Measurements from ENCODE around the gene ATP6V1G1. TPM values are rescaled to one million over a fixed set of nuclear protein-coding genes. Genes with fewer than 3 reads are reported as not detected.
A peak's percentile ranks its signal among the peaks of the same experiment; 100 is the strongest.

ATP6V1G1 gene
- total and polyA plus RNA-seq, 2 experiments from 2014 or later, result 337 to 439 TPM

DNA sequence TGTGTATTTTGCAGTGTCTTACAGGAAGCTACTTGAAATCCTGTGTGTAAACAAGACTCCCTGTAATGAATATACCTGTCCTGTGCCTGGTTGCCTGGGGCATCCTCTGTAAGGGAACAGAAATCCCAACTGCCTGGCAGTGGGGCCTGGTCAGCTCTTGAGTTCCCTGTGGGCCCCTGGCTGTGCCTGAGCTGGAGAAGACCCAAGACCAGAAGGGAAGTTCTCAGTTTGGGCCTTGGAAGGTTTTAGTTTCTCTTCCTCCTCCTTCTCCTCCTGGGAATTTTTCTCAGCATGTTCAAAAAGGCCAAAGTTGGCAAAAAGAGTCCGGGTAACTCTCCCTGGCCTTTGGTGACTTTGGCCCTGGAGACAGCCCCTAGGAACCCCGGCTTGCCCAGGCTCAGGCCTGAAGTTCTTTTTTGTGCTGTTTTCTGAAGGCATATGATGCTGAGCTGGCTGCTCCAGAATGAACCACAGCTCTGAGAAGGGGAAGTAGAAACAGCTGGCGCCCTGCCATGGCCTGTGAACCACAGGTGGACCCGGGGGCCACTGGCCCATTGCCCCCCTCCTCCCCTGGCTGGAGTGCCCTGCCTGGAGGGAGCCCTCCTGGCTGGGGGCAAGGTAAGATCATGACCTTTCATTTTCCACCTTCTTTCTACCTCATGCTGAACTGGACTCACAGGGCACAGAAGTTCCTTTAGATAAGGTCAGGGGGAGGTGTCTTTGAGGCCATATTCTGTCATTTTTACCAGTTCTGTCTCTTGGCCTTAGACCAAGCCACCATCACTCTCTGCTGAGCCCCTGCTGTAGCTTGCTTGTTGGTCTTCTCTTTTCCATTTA is 29.3 kb downstream of the ATP6V1G1 start:
- WGBS (ENCODE audit: low lambda C conversion rate, missing lambda C conversion rate), result 92% methylated on average over 4 of the region's 4 CpGs
- Histone ChIP-seq H3K4me1 (ENCODE audit: insufficient read depth) (peaks cover 14% of the 10 kb centered on the region), H3K27ac (no peak overlapping the region), H2AFZ (no peak overlapping the region), H3K9me2 (replicated peaks; ENCODE audit: insufficient read depth) (no peaks in the 10 kb centered on the region), H3K4me2 (no peak overlapping the region), H3K36me3 (replicated peaks; ENCODE audit: insufficient read depth, low read depth) (no peaks in the 10 kb centered on the region), H3K9me3 (ENCODE audit: low read depth) (no peaks in the 10 kb centered on the region), H4K20me1 (ENCODE audit: insufficient read depth, poor library complexity, severe bottlenecking) (no peaks in the 10 kb centered on the region), H3K4me3 (no peak overlapping the region), H3K79me2 (peaks cover 53% of the 10 kb centered on the region), H3K27me3 (no peaks in the 10 kb centered on the region)
- no peak for TF ChIP-seq EZH2phosphoT487 (IDR thresholded peaks at IDR 0.05; ENCODE audit: low read depth, severe bottlenecking, unreplicated experiment)
- TF ChIP-seq, protein P1, sequence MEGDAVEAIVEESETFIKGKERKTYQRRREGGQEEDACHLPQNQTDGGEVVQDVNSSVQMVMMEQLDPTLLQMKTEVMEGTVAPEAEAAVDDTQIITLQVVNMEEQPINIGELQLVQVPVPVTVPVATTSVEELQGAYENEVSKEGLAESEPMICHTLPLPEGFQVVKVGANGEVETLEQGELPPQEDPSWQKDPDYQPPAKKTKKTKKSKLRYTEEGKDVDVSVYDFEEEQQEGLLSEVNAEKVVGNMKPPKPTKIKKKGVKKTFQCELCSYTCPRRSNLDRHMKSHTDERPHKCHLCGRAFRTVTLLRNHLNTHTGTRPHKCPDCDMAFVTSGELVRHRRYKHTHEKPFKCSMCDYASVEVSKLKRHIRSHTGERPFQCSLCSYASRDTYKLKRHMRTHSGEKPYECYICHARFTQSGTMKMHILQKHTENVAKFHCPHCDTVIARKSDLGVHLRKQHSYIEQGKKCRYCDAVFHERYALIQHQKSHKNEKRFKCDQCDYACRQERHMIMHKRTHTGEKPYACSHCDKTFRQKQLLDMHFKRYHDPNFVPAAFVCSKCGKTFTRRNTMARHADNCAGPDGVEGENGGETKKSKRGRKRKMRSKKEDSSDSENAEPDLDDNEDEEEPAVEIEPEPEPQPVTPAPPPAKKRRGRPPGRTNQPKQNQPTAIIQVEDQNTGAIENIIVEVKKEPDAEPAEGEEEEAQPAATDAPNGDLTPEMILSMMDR (IDR thresholded peaks at IDR 0.05; ENCODE audit: poor library complexity), result no peak
- no peak for TF ChIP-seq EZH2 (IDR thresholded peaks at IDR 0.05; ENCODE audit: borderline replicate concordance)
- no peak for DNase-seq (ENCODE audit: low spot score)

DNA sequence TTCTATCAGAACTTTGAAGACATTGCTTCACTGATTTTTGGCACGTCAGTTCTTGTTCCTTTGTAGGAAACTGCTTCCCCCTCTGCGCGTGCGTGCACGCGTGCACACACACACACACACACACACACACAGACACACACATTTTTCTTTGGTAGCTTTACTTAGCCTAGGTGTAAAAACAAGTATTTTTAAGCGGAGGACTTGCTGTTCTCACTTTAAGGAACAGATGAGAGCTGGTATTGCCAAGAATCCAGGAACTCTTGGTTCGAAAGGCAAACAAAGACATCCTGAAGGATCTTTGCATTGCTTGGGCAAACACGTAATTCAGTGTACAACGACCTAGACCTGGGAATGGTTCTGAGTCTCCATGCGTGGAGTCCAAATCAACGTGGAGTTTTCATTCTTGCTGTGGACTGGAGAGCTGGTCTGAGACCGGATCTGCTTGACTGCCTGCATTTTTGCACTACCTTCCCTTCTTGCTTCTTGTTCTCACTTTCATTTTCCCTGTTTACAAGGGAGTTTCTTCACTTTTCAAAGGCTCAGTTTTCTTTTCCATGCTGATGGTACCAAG is 31.7 kb downstream of the ATP6V1G1 start:
- Histone ChIP-seq H3K9me3 (ENCODE audit: low read depth) (no peaks in the 10 kb centered on the region), H3K4me2 (peak overlapping the region; percentile 56), H3K79me2 (peaks cover 32% of the 10 kb centered on the region), H2AFZ (no peak overlapping the region), H3K4me1 (ENCODE audit: insufficient read depth) (no peaks in the 10 kb centered on the region), H3K27ac (peak overlapping the region; percentile 33), H3K27me3 (no peaks in the 10 kb centered on the region), H3K36me3 (replicated peaks; ENCODE audit: insufficient read depth, low read depth) (no peaks in the 10 kb centered on the region), H4K20me1 (ENCODE audit: insufficient read depth, poor library complexity, severe bottlenecking) (no peaks in the 10 kb centered on the region), H3K4me3 (no peak overlapping the region), H3K9me2 (replicated peaks; ENCODE audit: insufficient read depth) (no peaks in the 10 kb centered on the region)
- 86% methylated on average over 13 of the region's 13 CpGs for WGBS (ENCODE audit: low lambda C conversion rate, missing lambda C conversion rate)
- TF ChIP-seq EZH2 (IDR thresholded peaks at IDR 0.05; ENCODE audit: borderline replicate concordance) (no peak), EZH2phosphoT487 (IDR thresholded peaks at IDR 0.05; ENCODE audit: low read depth, severe bottlenecking, unreplicated experiment) (no peak)
- TF ChIP-seq, protein P1 (IDR thresholded peaks at IDR 0.05; ENCODE audit: poor library complexity), result no peak
- no peak for DNase-seq (ENCODE audit: low spot score)

DNA sequence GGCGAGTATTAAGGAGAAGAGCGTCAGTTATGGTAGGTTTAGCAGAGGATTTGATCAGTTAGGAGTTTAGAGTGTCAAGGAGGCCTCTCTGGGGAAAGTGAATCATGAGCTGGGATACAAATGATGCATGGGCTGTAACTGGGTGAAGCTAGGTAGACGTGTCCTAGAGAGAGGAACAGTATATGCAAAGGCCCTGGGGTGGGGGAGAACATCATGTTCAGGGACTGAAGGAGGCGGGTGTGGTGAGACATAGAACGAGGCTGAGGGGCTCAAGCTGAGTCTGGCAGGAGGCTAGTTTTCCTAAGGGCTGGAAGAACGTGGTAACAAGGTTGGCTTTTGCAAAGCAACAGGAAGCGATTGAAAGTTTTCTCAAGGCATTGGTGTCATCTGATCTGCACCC is 34.0 kb downstream of the ATP6V1G1 start:
- 90% methylated on average over 7 of the region's 7 CpGs for WGBS (ENCODE audit: low lambda C conversion rate, missing lambda C conversion rate)

More for the DNA sequence above, 34.0 kb downstream of the ATP6V1G1 start:
- DNase-seq (ENCODE audit: low spot score), result no peak
- no peaks in the 10 kb centered on the region for H3K36me3 ChIP-seq (replicated peaks; ENCODE audit: insufficient read depth, low read depth)
- TF ChIP-seq EZH2 (IDR thresholded peaks at IDR 0.05; ENCODE audit: borderline replicate concordance) (no peak), EZH2phosphoT487 (IDR thresholded peaks at IDR 0.05; ENCODE audit: low read depth, severe bottlenecking, unreplicated experiment) (no peak)
- TF ChIP-seq, protein P1 (IDR thresholded peaks at IDR 0.05; ENCODE audit: poor library complexity), result no peak
- H3K27ac ChIP-seq, result no peak overlapping the region
- H2AFZ ChIP-seq, result no peak overlapping the region
- H4K20me1 ChIP-seq (ENCODE audit: insufficient read depth, poor library complexity, severe bottlenecking), result no peaks in the 10 kb centered on the region
- H3K4me2 ChIP-seq, result no peak overlapping the region
- no peaks in the 10 kb centered on the region for H3K27me3 ChIP-seq
- no peaks in the 10 kb centered on the region for H3K9me3 ChIP-seq (ENCODE audit: low read depth)
- no peak overlapping the region for H3K4me3 ChIP-seq
- H3K9me2 ChIP-seq (replicated peaks; ENCODE audit: insufficient read depth), result no peaks in the 10 kb centered on the region
- peaks cover 15% of the 10 kb centered on the region for H3K79me2 ChIP-seq
- H3K4me1 ChIP-seq (ENCODE audit: insufficient read depth), result no peaks in the 10 kb centered on the region

Data from hepatocyte (in vitro differentiated cells).